GM12864 (cell line): ENCODE results near the gene AKNA.

Experiments
- DNase-seq: peaks from one replicate; pipeline ENCODE4 v3.0.0-alpha.2; 2011; ENCODE audit warnings: low read depth
- H3K4me3 ChIP-seq: 2 replicates; pipeline ENCODE4 v1.5.1; 2011; ENCODE audit warnings: mild to moderate bottlenecking, low read depth, low read length, control low read depth
- CTCF ChIP-seq: IDR thresholded peaks from 2 replicates; pipeline ENCODE4 v1.5.1; 2011; ENCODE audit warnings: low read depth, mild to moderate bottlenecking, moderate library complexity, low read length, control low read depth, inconsistent platforms; ENCODE audit errors: missing control alignments

Gene AKNA

GRCh38 chr9:114311571-114312512 is 75.9 kb downstream of the AKNA start:
- DNase-seq = no peak
- TF ChIP-seq CTCF = no peak
- no peak overlapping the region for H3K4me3 ChIP-seq

GRCh38 chr9:114310471-114311450 is 77.0 kb downstream of the AKNA start:
- H3K4me3 ChIP-seq = no peak overlapping the region
- no peak for DNase-seq
- TF ChIP-seq CTCF = no peak

- no peak for TF ChIP-seq CTCF
- H3K4me3 ChIP-seq = no peak overlapping the region
- DNase-seq = no peak
Measured at GRCh38 chr9:114309096-114309495, 78.7 kb downstream of the AKNA start.

GRCh38 chr9:114308361-114308950 is 79.3 kb downstream of the AKNA start:
- no peak overlapping the region for H3K4me3 ChIP-seq
- TF ChIP-seq CTCF = no peak
- no peak for DNase-seq

GRCh38 chr9:114307899-114308267 is 79.9 kb downstream of the AKNA start:
- no peak for TF ChIP-seq CTCF
- DNase-seq = no peak
- H3K4me3 ChIP-seq = no peak overlapping the region

- no peak for TF ChIP-seq CTCF
- no peak overlapping the region for H3K4me3 ChIP-seq
- no peak for DNase-seq
Measured at GRCh38 chr9:114304416-114305188, 83.2 kb downstream of the AKNA start.
